NB4 (cell line): ENCODE data around the gene NUDT4.

Experiments used
- CTCF ChIP-seq: IDR thresholded peaks from one replicate; pipeline ENCODE4 v1.5.1; 2012; ENCODE audit warnings: low read depth, low read length
- MAX ChIP-seq: IDR thresholded peaks from 2 replicates; pipeline ENCODE4 v1.6.1; 2011; ENCODE audit warnings: low read depth, low read length
- POLR2A ChIP-seq: IDR thresholded peaks from 2 replicates; pipeline ENCODE4 v1.6.1; 2011; ENCODE audit warnings: mild to moderate bottlenecking; ENCODE audit not compliant: insufficient read length; ENCODE audit errors: extremely low read depth

GRCh38 chr12:93390031-93390430 lies 12.3 kb downstream of the NUDT4 start:
- TF ChIP-seq CTCF (no peak), MAX (no peak), POLR2A (no peak)
